Panc1 (cell line): Measurements from ENCODE around the gene RNF214. TPM values are rescaled to one million over a fixed set of nuclear protein-coding genes. Genes with fewer than 3 reads are reported as not detected.

Experiments
- ATAC-seq: fragments of 200-7000 bp; cut with Tn5 transposase; 2 replicates; pipeline ENCODE4 v1.9.1; 2020; ENCODE audit warnings: mild to moderate bottlenecking, moderate library complexity
- BruUV-seq: library from RNA; stranded (reverse); fragments of 400-500 nt; replicated peaks from 2 replicates; lab custom pipeline; 2021; lab: Mats Ljungman, UMichigan
- CTCF ChIA-PET: fragments of 300-600 bp; sonication (Branson Sonifier 250); formaldehyde crosslinking; loops from one replicate; lab custom pipeline; 2022; ENCODE audit warnings: antibody characterized with exemption; lab: Charles Lee
- POLR2A ChIA-PET: fragments of 300-600 bp; sonication (Branson Sonifier 250); formaldehyde crosslinking; loops from one replicate; lab custom pipeline; 2022; ENCODE audit warnings: antibody characterized with exemption; lab: Charles Lee
- DNase-seq: peaks from one replicate; pipeline ENCODE4 v3.0.0-alpha.2; 2010; ENCODE audit warnings: low read depth, low spot score
- H3K27ac ChIP-seq: 2 replicates; pipeline ENCODE4 v1.5.1; 2011; ENCODE audit warnings: mild to moderate bottlenecking, low read length, inconsistent platforms
- H3K27me3 ChIP-seq: fragments of 200-500 bp; sonication (Bioruptor generic); 2 replicates; pipeline ENCODE4 v1.6.0; 2014; ENCODE audit warnings: low read length, inconsistent platforms; ENCODE audit not compliant: control insufficient read depth, insufficient read depth
- H3K36me3 ChIP-seq: fragments of 200-500 bp; sonication (Bioruptor generic); 2 replicates; pipeline ENCODE4 v1.5.1; 2014; ENCODE audit warnings: inconsistent platforms, mild to moderate bottlenecking, low read length, moderate library complexity; ENCODE audit not compliant: control insufficient read depth, insufficient read depth
- H3K4me1 ChIP-seq: 2 replicates; pipeline ENCODE4 v1.5.1; 2011; ENCODE audit warnings: inconsistent platforms, mild to moderate bottlenecking, low read length, moderate library complexity; ENCODE audit not compliant: control insufficient read depth, insufficient read depth
- H3K4me3 ChIP-seq, 2 experiments: 2 replicates each; pipeline ENCODE4 v1.5.1; 2011 to 2012; ENCODE audit warnings: low read depth in 2 of 2, low read length in 2 of 2, mild to moderate bottlenecking in 2 of 2, inconsistent platforms in 1 of 2, moderate library complexity in 1 of 2
- H3K9me3 ChIP-seq: fragments of 200-500 bp; sonication (Bioruptor generic); 2 replicates; pipeline ENCODE4 v1.5.1; 2014; ENCODE audit warnings: low read depth, mild to moderate bottlenecking, inconsistent platforms, low read length, moderate library complexity; ENCODE audit not compliant: control insufficient read depth, insufficient read depth
- POLR2AphosphoS5 ChIP-seq: IDR thresholded peaks from 2 replicates; pipeline ENCODE4 v1.6.1; 2012; ENCODE audit warnings: mild to moderate bottlenecking, low read depth, low read length, moderate library complexity
- SIN3A ChIP-seq: IDR thresholded peaks from 2 replicates; pipeline ENCODE4 v1.6.1; 2012; ENCODE audit warnings: low read depth, mild to moderate bottlenecking, low read length, moderate library complexity, borderline replicate concordance; ENCODE audit not compliant: insufficient read depth
- TCF7L2 ChIP-seq: IDR thresholded peaks from 2 replicates; pipeline ENCODE4 v1.6.1; 2011; ENCODE audit warnings: mild to moderate bottlenecking, low read depth, low read length, inconsistent platforms
- in situ Hi-C: cut with HindIII; loops from 2 replicates; pipeline ENCODE4 v1.10.0; 2016; ENCODE audit warnings: low sequenced_read_pairs, low pct_unique_long_range_greater_than_20kb
- intact Hi-C: fragments of 100-400 bp; cut with micrococcal nuclease; formaldehyde crosslinking; loops from one replicate; pipeline ENCODE4 v1.10.0; 2022; ENCODE audit not compliant: unreplicated experiment
- total RNA-seq: library from RNA; stranded (reverse); gene quantifications from one replicate; pipeline ENCODE4 v1.2.1, GENCODE V29; 2021; ENCODE audit not compliant: unreplicated experiment
- TF ChIP-seq, protein P1 (sequence below), 2 experiments: IDR thresholded peaks; 2 replicates each; pipeline ENCODE4 v1.6.1; 2011 to 2012; ENCODE audit warnings: low read depth in 2 of 2, control low read depth in 1 of 2, low read length in 1 of 2, mild to moderate bottlenecking in 1 of 2, moderate library complexity in 1 of 2; ENCODE audit not compliant: insufficient read depth in 1 of 2
- TF ChIP-seq, protein P2 (sequence below): fragments of 450-650 bp; IDR thresholded peaks from 2 replicates; pipeline ENCODE4 v1.5.1; 2017; ENCODE audit warnings: mild to moderate bottlenecking

Gene RNF214
- total RNA-seq, 1 experiment from 2014 or later = 39.7 TPM

DNA sequence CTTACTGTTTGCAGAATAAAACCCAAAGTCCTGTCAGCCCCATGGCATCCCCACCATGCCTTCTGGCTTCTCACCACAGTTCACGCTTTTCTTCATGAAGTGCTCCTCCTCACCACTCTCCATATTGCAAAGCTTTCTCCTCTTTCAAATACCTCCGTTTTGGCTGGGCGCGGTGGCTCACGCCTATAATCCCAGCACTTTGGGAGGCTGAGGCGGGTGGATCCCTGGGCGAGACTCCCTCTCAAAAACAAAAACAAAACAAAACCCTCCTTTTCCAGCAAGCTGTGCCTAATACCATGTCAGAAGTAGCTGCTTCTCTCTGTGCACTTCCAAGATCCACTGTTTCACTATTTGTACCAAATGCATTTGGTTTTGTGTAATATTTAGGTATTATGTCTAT is 76.8 kb downstream of the RNF214 start:
- BruUV-seq = no TSS peak
- ATAC-seq (no peak), DNase-seq (no peak)
- no peaks in the 10 kb centered on the region for H3K36me3 ChIP-seq
- CTCF ChIA-PET = no interaction called here
- no peaks in the 10 kb centered on the region for H3K9me3 ChIP-seq
- H3K27ac ChIP-seq = no peak overlapping the region
- H3K4me3 ChIP-seq = no peak overlapping the region
- POLR2A ChIA-PET = no interaction called here
- H3K27me3 ChIP-seq = no peaks in the 10 kb centered on the region
- intact Hi-C loops (no loop called here), in situ Hi-C loops (no loop called here)
- H3K4me1 ChIP-seq = no peaks in the 10 kb centered on the region
- TF ChIP-seq POLR2AphosphoS5 = no peak
- TF ChIP-seq, protein P1, sequence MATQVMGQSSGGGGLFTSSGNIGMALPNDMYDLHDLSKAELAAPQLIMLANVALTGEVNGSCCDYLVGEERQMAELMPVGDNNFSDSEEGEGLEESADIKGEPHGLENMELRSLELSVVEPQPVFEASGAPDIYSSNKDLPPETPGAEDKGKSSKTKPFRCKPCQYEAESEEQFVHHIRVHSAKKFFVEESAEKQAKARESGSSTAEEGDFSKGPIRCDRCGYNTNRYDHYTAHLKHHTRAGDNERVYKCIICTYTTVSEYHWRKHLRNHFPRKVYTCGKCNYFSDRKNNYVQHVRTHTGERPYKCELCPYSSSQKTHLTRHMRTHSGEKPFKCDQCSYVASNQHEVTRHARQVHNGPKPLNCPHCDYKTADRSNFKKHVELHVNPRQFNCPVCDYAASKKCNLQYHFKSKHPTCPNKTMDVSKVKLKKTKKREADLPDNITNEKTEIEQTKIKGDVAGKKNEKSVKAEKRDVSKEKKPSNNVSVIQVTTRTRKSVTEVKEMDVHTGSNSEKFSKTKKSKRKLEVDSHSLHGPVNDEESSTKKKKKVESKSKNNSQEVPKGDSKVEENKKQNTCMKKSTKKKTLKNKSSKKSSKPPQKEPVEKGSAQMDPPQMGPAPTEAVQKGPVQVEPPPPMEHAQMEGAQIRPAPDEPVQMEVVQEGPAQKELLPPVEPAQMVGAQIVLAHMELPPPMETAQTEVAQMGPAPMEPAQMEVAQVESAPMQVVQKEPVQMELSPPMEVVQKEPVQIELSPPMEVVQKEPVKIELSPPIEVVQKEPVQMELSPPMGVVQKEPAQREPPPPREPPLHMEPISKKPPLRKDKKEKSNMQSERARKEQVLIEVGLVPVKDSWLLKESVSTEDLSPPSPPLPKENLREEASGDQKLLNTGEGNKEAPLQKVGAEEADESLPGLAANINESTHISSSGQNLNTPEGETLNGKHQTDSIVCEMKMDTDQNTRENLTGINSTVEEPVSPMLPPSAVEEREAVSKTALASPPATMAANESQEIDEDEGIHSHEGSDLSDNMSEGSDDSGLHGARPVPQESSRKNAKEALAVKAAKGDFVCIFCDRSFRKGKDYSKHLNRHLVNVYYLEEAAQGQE (IDR thresholded peaks at IDR 0.05; ENCODE audit: insufficient read depth in 1 of 2, low read depth in 2 of 2, low read length in 1 of 2) = no peak
- no peak for TF ChIP-seq TCF7L2

DNA sequence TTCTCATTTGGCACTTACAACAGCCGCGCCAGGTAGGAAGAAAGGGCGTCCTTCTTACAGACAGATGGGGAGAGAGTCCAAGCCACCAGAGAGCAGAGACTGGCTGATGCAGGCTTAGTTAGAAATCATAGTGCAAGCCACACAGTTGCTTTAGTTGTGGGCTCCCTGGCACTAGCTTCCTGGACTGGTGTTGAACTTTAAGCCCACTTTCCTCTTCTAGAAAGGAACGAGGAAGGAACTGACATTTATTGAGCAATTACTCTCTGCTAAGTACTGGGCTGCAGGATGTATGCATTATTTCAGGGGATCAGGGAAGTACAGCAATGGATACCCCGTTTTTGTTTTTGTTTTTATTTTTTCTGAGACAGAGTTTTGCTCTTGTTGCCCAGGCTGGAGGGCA is 80.6 kb downstream of the RNF214 start:
- CTCF ChIA-PET = no interaction called here
- POLR2A ChIA-PET = interaction anchor here (0.6 kb wide), 1 partner anchor 14 kb away, joined by 3 read pairs; the partner anchor contains the start of gene CEP164
- ATAC-seq = no peak

More for the DNA sequence above, 80.6 kb downstream of the RNF214 start:
- in situ Hi-C loops (no loop called here), intact Hi-C loops (no loop called here)
- Histone ChIP-seq H3K4me1 (peaks cover 11% of the 10 kb centered on the region), H3K27me3 (no peaks in the 10 kb centered on the region), H3K4me3 (no peak overlapping the region), H3K36me3 (no peaks in the 10 kb centered on the region), H3K9me3 (no peaks in the 10 kb centered on the region), H3K27ac (no peak overlapping the region)
- BruUV-seq = no TSS peak
- no peak for DNase-seq
- TF ChIP-seq, protein P1 (IDR thresholded peaks at IDR 0.05; ENCODE audit: insufficient read depth in 1 of 2, low read depth in 2 of 2, low read length in 1 of 2) = no peak
- TF ChIP-seq SIN3A = no peak
- TF ChIP-seq, protein P2, sequence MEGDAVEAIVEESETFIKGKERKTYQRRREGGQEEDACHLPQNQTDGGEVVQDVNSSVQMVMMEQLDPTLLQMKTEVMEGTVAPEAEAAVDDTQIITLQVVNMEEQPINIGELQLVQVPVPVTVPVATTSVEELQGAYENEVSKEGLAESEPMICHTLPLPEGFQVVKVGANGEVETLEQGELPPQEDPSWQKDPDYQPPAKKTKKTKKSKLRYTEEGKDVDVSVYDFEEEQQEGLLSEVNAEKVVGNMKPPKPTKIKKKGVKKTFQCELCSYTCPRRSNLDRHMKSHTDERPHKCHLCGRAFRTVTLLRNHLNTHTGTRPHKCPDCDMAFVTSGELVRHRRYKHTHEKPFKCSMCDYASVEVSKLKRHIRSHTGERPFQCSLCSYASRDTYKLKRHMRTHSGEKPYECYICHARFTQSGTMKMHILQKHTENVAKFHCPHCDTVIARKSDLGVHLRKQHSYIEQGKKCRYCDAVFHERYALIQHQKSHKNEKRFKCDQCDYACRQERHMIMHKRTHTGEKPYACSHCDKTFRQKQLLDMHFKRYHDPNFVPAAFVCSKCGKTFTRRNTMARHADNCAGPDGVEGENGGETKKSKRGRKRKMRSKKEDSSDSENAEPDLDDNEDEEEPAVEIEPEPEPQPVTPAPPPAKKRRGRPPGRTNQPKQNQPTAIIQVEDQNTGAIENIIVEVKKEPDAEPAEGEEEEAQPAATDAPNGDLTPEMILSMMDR = no peak
- TF ChIP-seq POLR2AphosphoS5 = no peak
- TF ChIP-seq TCF7L2 = no peak
